Measurements from ENCODE around the gene CUL9.

Gene CUL9

GRCh38 chr6:43200541-43200940 is 18.5 kb downstream of the CUL9 start:
- no peak for DNase-seq (ENCODE audit: low spot score)

GRCh38 chr6:43202451-43202850 is 20.5 kb downstream of the CUL9 start:
- DNase-seq (ENCODE audit: low spot score): no peak

GRCh38 chr6:43203029-43203717 is 21.2 kb downstream of the CUL9 start:
- no peak for DNase-seq (ENCODE audit: low spot score)

- no peak for DNase-seq (ENCODE audit: low spot score)
Measured at GRCh38 chr6:43203718-43204095, 21.7 kb downstream of the CUL9 start.

DNA sequence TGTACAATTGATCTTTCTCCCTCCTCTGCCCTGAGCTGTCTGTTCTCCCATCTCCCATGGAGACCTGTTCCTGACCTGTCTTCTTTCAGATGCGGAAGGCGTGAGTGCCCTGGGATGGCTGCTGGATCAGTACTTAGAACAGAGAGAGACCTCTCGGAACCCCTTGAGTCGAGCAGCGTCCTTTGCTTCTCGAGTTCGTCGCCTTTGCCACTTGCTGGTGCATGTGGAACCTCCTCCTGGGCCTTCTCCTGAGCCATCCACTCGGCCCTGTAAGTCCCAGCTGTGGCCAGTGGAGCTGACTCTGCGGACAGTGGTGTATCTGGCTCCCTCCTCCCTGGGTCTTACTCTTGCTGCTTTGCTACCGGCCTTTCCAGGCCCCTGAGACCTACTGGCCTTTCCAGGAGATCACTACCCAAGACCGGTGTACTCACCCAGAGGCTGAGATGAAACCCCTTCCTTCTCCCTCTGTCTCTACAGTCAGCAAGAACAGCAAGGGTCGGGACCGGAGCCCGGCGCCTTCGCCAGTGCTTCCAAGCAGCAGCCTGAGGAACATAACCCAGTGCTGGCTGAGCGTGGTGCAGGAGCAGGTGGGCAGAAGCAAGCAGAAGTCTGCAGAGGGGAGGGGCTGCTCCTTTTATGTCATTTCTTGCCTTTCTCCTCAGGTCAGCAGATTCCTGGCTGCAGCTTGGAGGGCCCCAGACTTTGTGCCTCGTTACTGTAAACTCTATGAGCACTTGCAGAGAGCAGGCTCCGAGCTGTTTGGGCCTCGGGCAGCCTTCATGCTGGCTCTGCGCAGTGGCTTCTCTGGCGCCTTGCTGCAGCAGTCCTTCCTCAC is 22.5 kb downstream of the CUL9 start:
- DNase-seq (ENCODE audit: low spot score): no peak

DNA sequence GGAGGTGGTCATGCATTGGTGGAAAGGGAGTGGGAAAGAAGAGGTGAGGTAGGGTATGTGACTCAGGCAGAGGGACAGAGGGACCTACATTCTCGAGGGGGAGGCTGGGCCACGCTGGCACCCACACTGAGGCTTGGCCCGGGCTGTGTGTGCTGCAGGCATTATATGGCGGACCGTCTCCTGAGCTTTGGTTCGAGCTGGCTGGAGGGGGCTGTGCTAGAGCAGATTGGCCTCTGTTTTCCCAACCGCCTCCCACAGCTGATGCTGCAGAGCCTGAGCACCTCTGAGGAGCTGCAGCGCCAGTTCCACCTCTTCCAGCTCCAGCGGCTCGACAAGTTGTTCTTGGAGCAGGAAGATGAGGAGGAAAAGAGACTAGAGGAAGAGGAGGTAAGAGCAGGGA is 23.9 kb downstream of the CUL9 start:
- DNase-seq (ENCODE audit: low spot score): no peak

- no peak for DNase-seq (ENCODE audit: low spot score)
Measured at GRCh38 chr6:43207286-43207685, 25.3 kb downstream of the CUL9 start.

- DNase-seq (ENCODE audit: low spot score): no peak
Measured at GRCh38 chr6:43211955-43212354, 30.0 kb downstream of the CUL9 start.

GRCh38 chr6:43213431-43213830 is 31.4 kb downstream of the CUL9 start:
- no peak for DNase-seq (ENCODE audit: low spot score)

DNA sequence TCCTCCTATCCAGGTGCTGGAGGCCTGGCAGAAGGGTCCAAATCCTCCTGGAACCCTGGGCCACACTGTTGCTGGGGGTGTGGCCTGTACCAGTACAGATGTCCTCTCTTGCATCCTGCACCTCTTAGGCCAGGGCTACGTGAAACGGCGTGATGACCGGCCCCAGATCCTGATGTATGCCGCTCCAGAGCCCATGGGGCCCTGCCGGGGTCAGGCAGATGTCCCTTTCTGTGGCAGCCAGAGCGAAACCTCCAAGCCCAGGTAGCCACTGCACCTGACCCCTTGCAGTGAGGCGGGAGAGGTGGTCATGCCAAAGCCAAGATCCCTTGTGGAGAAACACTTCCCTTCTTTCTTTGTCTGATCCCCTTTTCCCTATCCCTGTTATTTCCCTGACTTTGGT is 33.1 kb downstream of the CUL9 start:
- no peak for DNase-seq (ENCODE audit: low spot score)

- no peak for DNase-seq (ENCODE audit: low spot score)
Measured at GRCh38 chr6:43216200-43216599, 34.2 kb downstream of the CUL9 start.

GRCh38 chr6:43217351-43217750 is 35.4 kb downstream of the CUL9 start:
- no peak for DNase-seq (ENCODE audit: low spot score)

DNA sequence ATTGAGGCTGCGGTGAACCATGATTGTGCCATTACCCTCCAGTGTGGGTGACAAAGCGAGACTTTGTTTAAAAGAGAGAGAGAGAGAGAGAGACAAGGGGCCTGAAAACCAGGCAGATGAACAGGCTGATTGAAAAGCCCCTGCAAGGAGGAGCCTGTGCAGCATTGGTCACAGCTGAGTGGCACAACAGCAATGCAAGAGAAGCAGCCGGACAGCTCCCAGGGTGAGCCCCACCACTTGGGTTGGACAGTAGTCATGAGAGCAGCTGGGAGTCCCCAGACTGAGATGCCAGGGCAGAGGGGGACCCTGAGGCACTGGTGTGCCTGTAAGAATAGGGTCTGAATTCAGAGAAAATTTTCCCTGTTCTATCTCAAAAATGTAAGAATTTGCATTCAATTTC is 37.1 kb downstream of the CUL9 start:
- no peak for DNase-seq (ENCODE audit: low spot score)

GRCh38 chr6:43219814-43220213 is 37.8 kb downstream of the CUL9 start:
- no peak for DNase-seq (ENCODE audit: low spot score)

- DNase-seq (ENCODE audit: low spot score): no peak
Measured at GRCh38 chr6:43220439-43220951, 38.5 kb downstream of the CUL9 start.

DNA sequence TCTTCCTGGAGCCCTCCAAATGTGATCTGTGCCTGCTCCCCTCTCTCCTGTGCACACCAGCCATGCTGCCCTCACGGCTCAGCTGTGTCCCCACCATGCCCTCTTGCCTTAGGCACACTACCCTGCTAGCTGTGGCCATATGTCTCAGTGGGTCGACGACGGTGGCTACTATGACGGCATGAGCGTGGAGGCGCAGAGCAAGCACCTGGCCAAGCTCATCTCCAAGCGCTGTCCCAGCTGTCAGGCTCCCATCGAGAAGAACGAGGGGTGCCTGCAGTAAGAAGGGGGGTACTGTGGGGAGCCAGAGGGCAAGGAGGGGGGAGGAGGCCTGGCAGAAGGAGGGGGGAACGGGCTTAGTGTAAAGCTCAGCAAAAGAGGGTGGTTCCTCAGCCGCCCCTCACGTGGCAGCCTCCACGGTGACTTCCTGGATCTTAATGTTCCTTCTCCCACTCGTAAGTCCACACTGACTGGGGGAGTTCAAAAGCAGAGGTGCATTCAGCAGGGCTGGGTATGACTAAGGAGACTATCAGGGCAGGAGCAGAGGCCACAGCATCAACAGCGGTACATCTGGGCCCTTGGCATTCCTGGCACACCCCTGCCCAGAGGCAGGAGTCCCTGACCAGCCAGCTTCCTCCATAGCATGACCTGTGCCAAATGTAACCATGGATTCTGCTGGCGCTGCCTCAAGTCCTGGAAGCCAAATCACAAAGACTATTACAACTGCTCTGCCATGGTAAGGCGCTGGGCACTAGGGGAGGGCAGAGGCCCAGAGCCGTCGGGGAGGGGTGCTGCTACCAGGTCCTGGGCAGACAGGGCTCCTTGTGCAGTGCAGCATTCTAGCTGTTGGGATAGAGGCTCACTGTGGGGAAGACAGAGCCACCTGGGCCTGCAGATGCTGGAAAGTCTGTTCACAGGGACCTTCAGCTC is 39.3 kb downstream of the CUL9 start:
- no peak for DNase-seq (ENCODE audit: low spot score)

GRCh38 chr6:43222418-43223059 is 40.5 kb downstream of the CUL9 start:
- DNase-seq (ENCODE audit: low spot score): no peak

DNA sequence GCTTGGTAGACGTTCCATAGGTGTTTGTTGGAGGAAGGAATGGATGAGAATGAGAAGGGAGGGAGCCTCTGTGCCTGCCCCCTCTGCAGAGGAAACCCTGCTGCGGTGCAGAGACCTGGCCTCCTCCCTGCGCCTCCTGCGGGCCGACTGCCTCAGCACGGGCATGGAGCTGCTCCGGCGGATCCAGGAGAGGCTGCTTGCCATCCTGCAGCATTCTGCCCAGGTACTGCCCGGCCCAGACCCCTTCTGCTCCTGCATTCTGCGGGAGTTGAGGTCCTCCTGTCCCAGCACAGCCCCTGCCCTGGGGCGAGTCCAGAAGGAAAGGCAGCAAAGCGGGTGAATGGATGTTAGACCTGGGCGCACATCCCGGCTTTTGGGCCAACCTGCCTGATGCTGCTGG is 41.2 kb downstream of the CUL9 start:
- no peak for DNase-seq (ENCODE audit: low spot score)

DNA sequence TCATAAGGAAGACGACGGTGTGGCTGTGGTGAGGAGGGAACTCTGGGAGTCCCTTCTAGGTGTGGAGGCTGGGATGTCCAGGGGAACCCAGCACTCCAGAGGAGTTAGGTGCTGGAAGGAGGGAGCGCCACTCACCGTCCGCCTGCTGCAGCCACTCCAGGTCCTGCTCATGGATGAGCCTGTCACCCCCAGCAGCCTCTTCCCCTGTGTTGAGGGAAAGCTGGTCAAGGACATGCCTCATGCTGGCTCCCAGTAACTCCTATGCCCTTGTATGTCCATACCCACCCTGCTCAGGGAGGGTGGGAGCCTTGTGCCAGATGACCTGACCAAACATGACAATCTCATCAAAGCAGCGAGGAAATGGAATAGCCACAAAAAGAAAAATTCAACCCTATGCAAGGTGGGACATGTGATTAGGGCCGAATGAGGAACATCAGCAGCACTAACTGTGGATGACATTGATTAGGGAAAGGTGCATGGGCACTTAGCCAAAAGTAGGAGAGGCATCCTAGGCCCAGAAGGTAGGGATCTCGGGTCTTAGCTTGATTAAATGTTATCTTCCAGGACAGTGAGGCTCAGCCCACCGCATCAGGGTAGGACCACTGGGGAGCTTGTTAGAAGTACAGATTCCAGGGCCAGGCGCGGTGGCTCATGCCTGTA is 44.3 kb downstream of the CUL9 start:
- no peak for DNase-seq (ENCODE audit: low spot score)

DNA sequence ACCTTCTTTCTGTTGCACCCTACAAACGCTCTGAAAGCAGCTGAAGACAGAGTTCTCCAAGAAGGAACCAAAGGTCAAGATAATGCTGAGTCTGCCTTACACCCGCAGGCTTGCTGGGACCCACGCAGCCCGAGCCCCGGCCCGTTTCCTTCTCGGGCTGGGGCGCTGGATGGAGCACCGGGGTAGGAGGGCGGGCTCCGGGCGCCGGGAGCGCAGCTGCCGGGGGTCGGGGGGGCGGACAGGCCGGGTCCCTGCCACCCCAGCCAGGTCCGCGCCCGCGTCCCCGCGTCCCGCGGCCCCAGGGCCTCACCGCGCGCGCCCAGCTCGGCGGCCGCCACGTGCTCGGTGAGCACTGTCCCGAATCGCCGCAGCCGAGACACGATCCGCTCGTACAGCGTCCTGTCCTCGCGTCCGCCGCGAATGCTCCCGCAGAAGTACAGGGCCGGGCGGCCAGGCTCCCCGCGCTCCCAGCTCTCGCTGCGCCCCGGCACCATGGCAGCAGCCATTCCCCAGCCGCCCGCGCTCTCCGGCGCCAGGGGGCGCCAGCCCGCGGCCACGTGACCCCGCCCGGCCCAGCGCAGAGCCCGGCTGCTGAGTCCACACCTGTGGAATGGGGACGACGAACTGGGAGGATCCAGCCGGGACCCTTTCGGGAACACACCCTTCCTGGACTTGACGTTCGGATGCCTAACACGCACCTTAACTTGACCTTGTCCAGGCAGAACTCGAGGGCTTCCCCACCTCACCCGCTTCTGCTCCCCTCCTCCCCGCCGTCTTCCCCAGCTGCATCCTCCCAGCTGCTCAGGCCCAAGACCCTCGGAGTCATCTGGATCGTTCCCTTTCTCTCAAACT is 47.2 kb downstream of the CUL9 start, which contains the start of gene DNPH1:
Gene DNPH1 (minus strand): TSS at position 531 of the 852 bp plus-strand sequence. CDS start 25 bp downstream, at position 506.
- peak; percentile 57 for DNase-seq (ENCODE audit: low spot score)

Data from SW480 (cell line).